K562 (cell line): ENCODE measurements around the gene ATF3. TPM values are rescaled to one million over a fixed set of nuclear protein-coding genes. Genes with fewer than 3 reads are reported as not detected.

Experiments
- FOXK1 ChIP-seq: sonication (generic); formaldehyde crosslinking; IDR thresholded peaks from 2 replicates; pipeline ENCODE4 v1.8.0; 2022; ENCODE audit warnings: missing genetic modification reagents, mild to moderate bottlenecking, borderline replicate concordance
- HMGXB4 ChIP-seq: sonication (generic); formaldehyde crosslinking; IDR thresholded peaks from 2 replicates; pipeline ENCODE4 v1.8.1; 2023; ENCODE audit warnings: mild to moderate bottlenecking, missing genetic modification reagents
- HNRNPK ChIP-seq: fragments of 200-400 bp; formaldehyde crosslinking; IDR thresholded peaks from one replicate; pipeline ENCODE4 v1.6.1; 2018; ENCODE audit warnings: mild to moderate bottlenecking, low read depth, low read length; ENCODE audit not compliant: poor library complexity, severe bottlenecking
- MLLT1 ChIP-seq, 2 experiments: fragments of 450-650 bp; IDR thresholded peaks; 2 replicates each; pipeline ENCODE4 v1.6.1; 2016
- REST ChIP-seq, 2 experiments: fragments of 450-650 bp; formaldehyde crosslinking in 1 of 2; IDR thresholded peaks; 2 replicates each; pipeline versions ENCODE4 v1.4.0 to v1.6.1; 2014 to 2020; ENCODE audit warnings: mild to moderate bottlenecking in 2 of 2, borderline replicate concordance in 1 of 2, low read depth in 1 of 2
- RREB1 ChIP-seq: fragments of 250-450 bp; sonication (Bioruptor Pico); IDR thresholded peaks from 2 replicates; pipeline ENCODE4 v1.4.0; 2020
- SMARCE1 ChIP-seq: fragments of 450-650 bp; IDR thresholded peaks from 2 replicates; pipeline ENCODE4 v1.7.1; 2016; ENCODE audit warnings: mild to moderate bottlenecking
- polyA plus RNA-seq, 8 experiments: library from polyadenylated mRNA; depleted of rRNA in 4 of 8; stranded (reverse) in 5 of 8; unstranded in 3 of 8; fragments of >200 nt; fragmentation: Nextera tagmentation in 2 of 8; fragmentation: Illumina TruSeq in 1 of 8; extraction: Ambion mirVana in 2 of 8; extraction: Trizol in 1 of 8; gene quantifications; 2 replicates each; pipeline versions ENCODE4 v1.2.1 to v1.2.3, GENCODE V29; 2011 to 2014; ENCODE audit warnings: inconsistent platforms in 1 of 8, missing spikeins in 1 of 8
- total RNA-seq, 7 experiments: library from RNA; depleted of rRNA in 6 of 7; stranded (reverse); fragments of >200 nt in 6 of 7; fragmentation: Illumina TruSeq in 2 of 7; extraction: Trizol in 2 of 7; gene quantifications; 2 replicates each; pipeline versions ENCODE4 v1.2.1 to v1.2.3, GENCODE V29; 2011 to 2021; ENCODE audit warnings: low replicate concordance in 1 of 7

ATF3 gene
- total and polyA plus RNA-seq, 9 of the 15 experiments (the other 6 are each of a cell fraction or from before 2014, with no cell fraction given), result 3.5 to 28.2 (median 19.8) TPM

- TF ChIP-seq RREB1 (CRISPR knock-in tag) (no peak), SMARCE1 (0 out of 2 replicates have a peak, but pooled peaks have one; percentile 25), HMGXB4 (CRISPR knock-in tag) (0 out of 2 replicates have a peak, but pooled peaks have one; percentile 62), FOXK1 (peak; percentile 97; the same call in 1 of the 2 replicates), HNRNPK (peak; percentile 9), REST (IDR thresholded peaks at IDR 0.05; ENCODE audit: borderline replicate concordance) (0 out of 2 replicates have a peak, but pooled peaks have one; percentile 1), REST (CRISPR knock-in tag; IDR thresholded peaks at IDR 0.05; ENCODE audit: low read depth) (peak; percentile 8; the same call in 1 of the 2 replicates), MLLT1 (IDR thresholded peaks at IDR 0.05) (peak; percentile 20 to 75; a peak in 3 of 4 replicates)
Measured at GRCh38 chr1:212609701-212610574, 1.4 kb downstream of the ATF3 start (continued).
